Esophagus mucosa (tissue), 1 donor: ENCODE data around the gene POLR1F. TPM values are rescaled to one million over a fixed set of nuclear protein-coding genes. Genes with fewer than 3 reads are reported as not detected.

Experiments
- ATAC-seq: fragments of 200-7000 bp; cut with Tn5 transposase; one replicate; pipeline ENCODE4 v1.9.1; 2020
- total RNA-seq: library from RNA; stranded (reverse); gene quantifications from one replicate; pipeline ENCODE4 v1.2.4, GENCODE V29; 2023
- donor health status: DM: yes; HTN: yes; CAD: no.

The POLR1F gene
- total RNA-seq, 1 donor from 2014 or later: 9.3 TPM

DNA sequence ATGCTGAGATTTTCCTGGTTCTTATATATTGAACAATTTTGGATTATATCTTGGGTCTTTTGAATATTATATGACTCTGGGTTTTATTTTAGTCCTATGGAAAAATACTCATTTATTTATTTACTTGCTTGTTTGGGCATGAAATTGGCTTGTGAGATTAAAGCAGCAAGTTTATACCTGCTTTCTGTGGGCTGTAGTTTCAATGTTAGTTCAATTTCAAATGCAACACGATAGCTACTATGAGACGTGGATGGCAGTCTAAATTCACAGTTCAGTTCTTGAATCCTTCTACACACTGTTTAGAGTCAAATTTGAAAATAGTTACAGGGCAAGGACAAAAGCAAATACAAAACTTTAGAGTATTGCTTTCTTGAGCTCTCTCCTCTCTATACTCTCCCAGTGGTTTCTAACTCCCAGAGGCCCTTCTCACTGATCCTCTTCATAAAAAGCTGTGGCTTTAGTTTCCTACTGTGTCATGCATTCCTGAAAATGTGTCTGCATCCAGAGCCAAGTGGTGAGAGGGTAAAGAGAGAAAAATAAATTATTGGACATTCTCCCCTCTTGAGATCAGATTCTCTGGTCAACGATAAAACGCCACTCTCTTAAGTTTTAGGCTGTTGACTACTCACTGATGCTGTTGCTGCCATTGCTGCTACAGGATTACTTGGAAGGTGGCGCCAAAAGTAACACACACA is 34.4 kb downstream of the POLR1F start:
- ATAC-seq: no peak

DNA sequence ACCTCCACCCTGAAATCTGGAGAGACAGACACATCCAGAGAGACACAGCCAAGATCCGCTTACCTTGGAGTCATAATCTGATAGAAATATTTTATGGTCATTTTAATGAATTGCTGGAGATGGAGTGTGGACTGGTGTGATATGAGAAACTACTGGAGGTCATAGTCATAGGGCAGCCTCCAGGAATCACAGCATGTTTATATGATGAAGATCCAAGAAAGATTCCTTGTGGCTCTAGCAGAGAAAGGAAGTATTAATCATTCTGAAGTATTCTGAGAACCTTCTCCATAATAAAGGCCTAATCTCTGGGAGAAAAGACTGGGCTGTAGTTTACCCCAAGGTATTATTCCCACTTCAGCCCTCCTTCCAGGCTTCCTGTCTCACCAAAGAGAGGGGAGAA is 38.0 kb downstream of the POLR1F start:
- no peak for ATAC-seq

DNA sequence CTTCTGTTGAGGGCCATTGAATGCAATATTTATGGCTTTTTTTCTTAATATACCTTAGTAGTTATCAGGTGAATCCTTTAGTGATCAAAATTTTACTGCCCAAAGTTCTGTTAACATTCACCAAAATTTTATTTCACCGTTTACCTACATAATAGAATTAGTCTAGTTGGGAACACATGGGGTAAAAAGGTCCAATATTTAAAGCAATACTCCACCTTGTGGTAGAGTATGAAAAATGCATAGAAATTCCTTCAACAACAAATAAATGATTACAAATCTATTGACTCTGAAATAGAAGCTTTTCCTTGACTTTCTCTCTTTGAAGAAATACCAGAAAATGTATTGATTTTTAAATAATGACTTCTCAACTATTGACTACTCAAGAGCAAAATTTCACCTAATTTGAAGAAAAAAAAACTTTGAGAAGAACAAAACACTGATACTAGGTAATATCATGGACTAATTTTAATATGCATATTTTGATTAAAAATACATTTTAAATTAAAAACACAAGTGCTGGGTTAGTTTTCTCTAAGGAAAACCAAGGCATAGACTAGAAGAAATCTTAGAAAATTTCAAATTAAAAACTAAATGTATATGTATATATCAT is 43.3 kb downstream of the POLR1F start:
- ATAC-seq: no peak

DNA sequence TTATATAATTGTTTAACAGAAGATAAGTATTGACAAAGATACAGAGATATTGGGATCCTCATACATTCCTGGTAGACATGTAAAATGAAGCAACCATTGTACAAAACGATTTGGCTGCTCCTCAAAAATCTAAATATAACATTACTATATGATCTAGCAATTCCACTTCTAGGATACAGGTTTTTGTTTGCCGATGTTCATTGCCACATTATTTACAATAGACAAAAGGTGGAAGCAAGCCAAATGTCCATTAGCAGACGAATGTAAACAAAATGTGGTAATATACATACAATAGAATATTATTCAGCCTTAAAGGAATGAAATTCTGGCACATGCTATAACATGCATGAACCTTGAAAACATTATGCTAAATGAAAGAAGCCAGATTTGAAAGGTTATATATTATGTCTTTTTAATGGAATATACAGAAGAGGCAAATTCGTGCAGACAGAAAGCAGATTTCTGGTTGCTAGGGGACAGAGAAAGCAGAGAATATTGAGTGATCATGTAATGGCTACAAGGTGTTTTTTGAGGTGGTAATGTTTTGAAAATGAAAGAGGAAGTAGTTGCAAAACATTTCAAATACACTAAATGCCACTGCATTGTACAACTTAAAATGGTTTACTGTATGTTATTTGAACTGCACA is 44.9 kb downstream of the POLR1F start:
- no peak for ATAC-seq

DNA sequence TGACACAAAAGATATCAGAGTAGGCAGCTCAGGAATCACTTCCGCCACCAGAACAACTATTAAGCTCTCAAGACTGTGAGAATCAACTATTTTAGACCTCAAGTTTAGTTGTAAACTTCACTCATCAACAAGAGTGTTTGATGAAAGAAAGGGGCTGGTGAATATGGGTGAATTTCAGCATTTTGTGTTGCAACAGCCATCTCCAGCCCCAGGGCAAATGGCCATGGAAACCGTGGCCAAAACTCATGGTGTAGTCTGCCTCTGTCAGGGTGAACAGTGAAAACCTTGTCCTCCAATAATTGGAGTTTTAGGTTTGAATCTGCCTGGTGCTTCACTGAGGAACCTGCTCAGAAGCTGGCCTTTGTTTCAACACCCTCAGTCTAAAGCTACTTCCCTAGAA is 60.0 kb downstream of the POLR1F start:
- no peak for ATAC-seq

Other genes with a start within 250 kb of the POLR1F start
- not detected for gene TMEM196, start 64.6 kb upstream of the POLR1F start, total RNA-seq